ENCODE results near the gene DDAH1. TPM values are rescaled to one million over a fixed set of nuclear protein-coding genes. Genes with fewer than 3 reads are reported as not detected.

The DDAH1 gene
- total RNA-seq, 1 experiment from 2014 or later = 22.8 TPM

GRCh38 chr1:85375493-85375892, 89.5 kb downstream of the DDAH1 start (continued):
- TF ChIP-seq MYBL2 (CRISPR knock-in tag; IDR thresholded peaks at IDR 0.05) (no peak), SOX15 (CRISPR knock-in tag; IDR thresholded peaks at IDR 0.05) (no peak)

- Mint-ChIP-seq H3K27me3 (ENCODE audit: low read depth) (no peaks in the 10 kb centered on the region), H3K4me1 (peaks cover 18% of the 10 kb centered on the region), H3K36me3 (no peaks in the 10 kb centered on the region), H3K27ac (no peak overlapping the region), H3K9me3 (no peaks in the 10 kb centered on the region), H3K4me3 (no peak overlapping the region)
- TF ChIP-seq E2F4 (CRISPR knock-in tag; IDR thresholded peaks at IDR 0.05; ENCODE audit: borderline replicate concordance, low read depth) (no peak), TP53 (CRISPR knock-in tag; IDR thresholded peaks at IDR 0.05) (no peak), NR3C1 (CRISPR knock-in tag; conservative IDR thresholded peaks at IDR 0.05; ENCODE audit: low read depth) (no peak), GRHL2 (CRISPR knock-in tag; IDR thresholded peaks at IDR 0.05; ENCODE audit: insufficient replicate concordance, severe bottlenecking) (no peak), USF2 (CRISPR knock-in tag; IDR thresholded peaks at IDR 0.05) (no peak), NFATC4 (CRISPR knock-in tag; IDR thresholded peaks at IDR 0.05) (no peak), ZBTB43 (CRISPR knock-in tag; IDR thresholded peaks at IDR 0.05) (no peak), TEAD4 (CRISPR knock-in tag; IDR thresholded peaks at IDR 0.05) (no peak), TEAD1 (CRISPR knock-in tag; IDR thresholded peaks at IDR 0.05) (no peak), ZNF416 (CRISPR knock-in tag; IDR thresholded peaks at IDR 0.05) (no peak), RELA (CRISPR knock-in tag; IDR thresholded peaks at IDR 0.05; ENCODE audit: borderline replicate concordance) (no peak)
- TF ChIP-seq, protein P1, sequence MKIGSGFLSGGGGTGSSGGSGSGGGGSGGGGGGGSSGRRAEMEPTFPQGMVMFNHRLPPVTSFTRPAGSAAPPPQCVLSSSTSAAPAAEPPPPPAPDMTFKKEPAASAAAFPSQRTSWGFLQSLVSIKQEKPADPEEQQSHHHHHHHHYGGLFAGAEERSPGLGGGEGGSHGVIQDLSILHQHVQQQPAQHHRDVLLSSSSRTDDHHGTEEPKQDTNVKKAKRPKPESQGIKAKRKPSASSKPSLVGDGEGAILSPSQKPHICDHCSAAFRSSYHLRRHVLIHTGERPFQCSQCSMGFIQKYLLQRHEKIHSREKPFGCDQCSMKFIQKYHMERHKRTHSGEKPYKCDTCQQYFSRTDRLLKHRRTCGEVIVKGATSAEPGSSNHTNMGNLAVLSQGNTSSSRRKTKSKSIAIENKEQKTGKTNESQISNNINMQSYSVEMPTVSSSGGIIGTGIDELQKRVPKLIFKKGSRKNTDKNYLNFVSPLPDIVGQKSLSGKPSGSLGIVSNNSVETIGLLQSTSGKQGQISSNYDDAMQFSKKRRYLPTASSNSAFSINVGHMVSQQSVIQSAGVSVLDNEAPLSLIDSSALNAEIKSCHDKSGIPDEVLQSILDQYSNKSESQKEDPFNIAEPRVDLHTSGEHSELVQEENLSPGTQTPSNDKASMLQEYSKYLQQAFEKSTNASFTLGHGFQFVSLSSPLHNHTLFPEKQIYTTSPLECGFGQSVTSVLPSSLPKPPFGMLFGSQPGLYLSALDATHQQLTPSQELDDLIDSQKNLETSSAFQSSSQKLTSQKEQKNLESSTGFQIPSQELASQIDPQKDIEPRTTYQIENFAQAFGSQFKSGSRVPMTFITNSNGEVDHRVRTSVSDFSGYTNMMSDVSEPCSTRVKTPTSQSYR (CRISPR knock-in tag; IDR thresholded peaks at IDR 0.05) = no peak
- TF ChIP-seq, protein P2, sequence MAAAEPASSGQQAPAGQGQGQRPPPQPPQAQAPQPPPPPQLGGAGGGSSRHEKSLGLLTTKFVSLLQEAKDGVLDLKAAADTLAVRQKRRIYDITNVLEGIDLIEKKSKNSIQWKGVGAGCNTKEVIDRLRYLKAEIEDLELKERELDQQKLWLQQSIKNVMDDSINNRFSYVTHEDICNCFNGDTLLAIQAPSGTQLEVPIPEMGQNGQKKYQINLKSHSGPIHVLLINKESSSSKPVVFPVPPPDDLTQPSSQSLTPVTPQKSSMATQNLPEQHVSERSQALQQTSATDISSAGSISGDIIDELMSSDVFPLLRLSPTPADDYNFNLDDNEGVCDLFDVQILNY (CRISPR knock-in tag; IDR thresholded peaks at IDR 0.05) = no peak
- TF ChIP-seq, protein P3, sequence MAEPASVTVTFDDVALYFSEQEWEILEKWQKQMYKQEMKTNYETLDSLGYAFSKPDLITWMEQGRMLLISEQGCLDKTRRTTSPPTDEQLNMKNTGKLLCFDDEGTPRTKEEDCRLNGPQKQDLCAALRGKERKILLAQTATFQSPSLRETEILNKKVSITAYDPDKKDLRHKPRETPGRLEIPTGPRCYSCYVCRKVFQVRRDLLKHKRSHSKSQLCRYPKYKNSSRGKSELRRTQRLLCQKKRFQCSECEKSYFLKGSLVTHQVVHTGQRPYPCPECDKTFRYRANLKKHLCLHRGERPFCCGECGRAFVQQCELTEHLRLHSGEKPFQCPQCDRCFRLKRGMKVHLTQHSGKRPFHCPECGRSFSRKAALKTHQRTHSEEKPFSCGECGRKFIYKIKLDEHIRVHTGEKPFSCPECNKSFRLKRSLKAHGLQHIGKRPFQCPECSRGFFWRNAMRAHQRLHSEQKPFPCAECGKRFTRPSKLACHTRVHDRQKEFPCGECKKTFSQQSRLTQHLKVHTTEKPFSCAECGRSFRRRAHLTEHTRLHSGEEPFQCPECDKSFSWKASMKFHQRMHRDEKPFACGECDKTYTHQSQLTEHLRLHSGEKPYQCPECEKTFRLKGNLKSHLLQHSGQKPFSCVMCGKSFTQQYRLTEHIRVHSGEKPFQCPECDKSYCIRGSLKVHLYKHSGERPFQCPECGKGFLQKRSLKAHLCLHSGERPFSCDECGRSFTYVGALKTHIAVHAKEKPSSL (CRISPR knock-in tag; conservative IDR thresholded peaks at IDR 0.05) = no peak
- ChIA-PET POLR2A (no interaction called here), CTCF (interaction anchor here (1.0 to 1.2 kb wide), 2 partner anchors 30 to 66 kb away, joined by 3 to 4 read pairs; no protein-coding TSS in a partner anchor)
- no peak for DNase-seq (ENCODE audit: low spot score)
- no peak for ATAC-seq
Observed at GRCh38 chr1:85374160-85374559, 90.8 kb downstream of the DDAH1 start.

All from WTC11 (cell line).